CD14-positive monocyte (primary cell): ENCODE results near the gene MMP19. TPM values are rescaled to one million over a fixed set of nuclear protein-coding genes. Genes with fewer than 3 reads are reported as not detected.
A peak's percentile ranks its signal among the peaks of the same experiment; 100 is the strongest.

ENCODE experiments used
- DNase-seq, 3 donors: peaks; one replicate each; pipeline ENCODE4 v3.0.0-alpha.2; 2011 to 2022
- H2AFZ ChIP-seq: 2 replicates; pipeline ENCODE4 v1.6.0; 2012; ENCODE audit warnings: mild to moderate bottlenecking, low read depth, low read length, inconsistent platforms; ENCODE audit not compliant: insufficient read depth, poor library complexity, severe bottlenecking
- H3K27ac ChIP-seq, 2 donors: 1 replicate in 1 of 2; 2 replicates in 1 of 2; pipeline ENCODE4 v1.5.1; 2012 to 2013; ENCODE audit warnings: low read length in 2 of 2, control low read depth in 1 of 2, inconsistent platforms in 1 of 2, low read depth in 1 of 2, mild to moderate bottlenecking in 1 of 2
- H3K27me3 ChIP-seq, 2 donors: one replicate each; pipeline versions ENCODE4 v1.6.0 to v1.6.1; 2011 to 2013; ENCODE audit warnings: low read length in 2 of 2; ENCODE audit not compliant: control insufficient read depth in 2 of 2, insufficient read depth in 2 of 2
- H3K36me3 ChIP-seq, 2 donors: replicated peaks in 1 of 2; 1 replicate in 1 of 2; 2 replicates in 1 of 2; pipeline versions ENCODE4 v1.5.1 to v1.6.1; 2012 to 2013; ENCODE audit warnings: low read length in 2 of 2, control low read depth in 1 of 2, inconsistent platforms in 1 of 2, mild to moderate bottlenecking in 1 of 2; ENCODE audit not compliant: insufficient read depth in 2 of 2, control insufficient read depth in 1 of 2
- H3K4me1 ChIP-seq, 2 donors: 1 replicate in 1 of 2; 2 replicates in 1 of 2; pipeline versions ENCODE4 v1.5.1 to v1.6.1; 2012 to 2013; ENCODE audit warnings: low read length in 2 of 2, control low read depth in 1 of 2, inconsistent platforms in 1 of 2, mild to moderate bottlenecking in 1 of 2, moderate library complexity in 1 of 2; ENCODE audit not compliant: insufficient read depth in 2 of 2, control insufficient read depth in 1 of 2
- H3K4me2 ChIP-seq: replicated peaks from 2 replicates; pipeline ENCODE3; 2012; ENCODE audit warnings: low read length, moderate library complexity, mild to moderate bottlenecking; ENCODE audit not compliant: poor library complexity, severe bottlenecking; ENCODE audit errors: extremely low read depth
- H3K4me3 ChIP-seq, 3 experiments: fragments of 200-600 bp in 1 of 3; sonication (generic) in 1 of 3; replicated peaks in 1 of 3; 1 replicate in 2 of 3; 2 replicates in 1 of 3; pipeline ENCODE4 v1.5.1; 2011 to 2013; ENCODE audit warnings: low read length in 3 of 3, mild to moderate bottlenecking in 3 of 3, control low read depth in 2 of 3, low read depth in 2 of 3, inconsistent platforms in 1 of 3, moderate library complexity in 1 of 3
- H3K79me2 ChIP-seq: 2 replicates; pipeline ENCODE4 v1.6.0; 2012; ENCODE audit warnings: mild to moderate bottlenecking, control low read depth, inconsistent platforms, low read length, moderate library complexity; ENCODE audit not compliant: insufficient read depth
- H3K9ac ChIP-seq: 2 replicates; pipeline ENCODE4 v1.6.0; 2017; ENCODE audit warnings: low read length, mild to moderate bottlenecking; ENCODE audit not compliant: insufficient read depth, poor library complexity, severe bottlenecking
- H3K9me3 ChIP-seq, 2 donors: replicated peaks in 1 of 2; 1 replicate in 1 of 2; 2 replicates in 1 of 2; pipeline versions ENCODE4 v1.5.1 to v1.6.1; 2012 to 2013; ENCODE audit warnings: low read length in 2 of 2, control low read depth in 1 of 2; ENCODE audit not compliant: control insufficient read depth in 1 of 2, insufficient read depth in 1 of 2
- H4K20me1 ChIP-seq: 2 replicates; pipeline ENCODE4 v1.6.0; 2012; ENCODE audit warnings: mild to moderate bottlenecking, low read length, control low read depth, moderate library complexity; ENCODE audit not compliant: insufficient read depth
- H3K27ac Mint-ChIP-seq, 7 donors: one replicate each; pipeline ENCODE4 v1.8.0; 2020; ENCODE audit warnings: mild to moderate bottlenecking in 7 of 7, mixed read lengths in 7 of 7, moderate library complexity in 6 of 7, inconsistent platforms in 2 of 7
- H3K27me3 Mint-ChIP-seq, 3 donors: one replicate each; pipeline ENCODE4 v1.8.0; 2021 to 2022; ENCODE audit warnings: low read depth in 3 of 3, mild to moderate bottlenecking in 3 of 3, mixed read lengths in 3 of 3, moderate library complexity in 3 of 3, inconsistent platforms in 1 of 3
- H3K36me3 Mint-ChIP-seq, 2 donors: one replicate each; pipeline ENCODE4 v1.8.0; 2020; ENCODE audit warnings: mixed read lengths in 2 of 2, inconsistent platforms in 1 of 2, mild to moderate bottlenecking in 1 of 2
- H3K4me1 Mint-ChIP-seq: one replicate; pipeline ENCODE4 v1.8.0; 2020; ENCODE audit warnings: mild to moderate bottlenecking, mixed read lengths
- H3K4me3 Mint-ChIP-seq, 2 donors: one replicate each; pipeline ENCODE4 v1.8.0; 2020; ENCODE audit warnings: mild to moderate bottlenecking in 2 of 2, mixed read lengths in 2 of 2, moderate library complexity in 1 of 2
- H3K9me3 Mint-ChIP-seq, 7 donors: one replicate each; pipeline ENCODE4 v1.8.0; 2020 to 2022; ENCODE audit warnings: mixed read lengths in 7 of 7, mild to moderate bottlenecking in 6 of 7, moderate library complexity in 6 of 7, inconsistent platforms in 2 of 7
- WGBS: methylation state at CpG from one replicate; pipeline ENCODE4 v1.1.5; 2013; ENCODE audit warnings: missing lambda C conversion rate; ENCODE audit not compliant: insufficient coverage; 5-methylcytosine and 5-hydroxymethylcytosine counted together
- intact Hi-C, 2 donors: fragments of 100-400 bp; cut with micrococcal nuclease; formaldehyde crosslinking; loops; one replicate each; pipeline versions ENCODE4 v1.15.0 to v1.15.1; 2023
- polyA plus RNA-seq, 3 donors: library from polyadenylated mRNA; depleted of rRNA in 1 of 3; unstranded in 2 of 3; stranded (reverse) in 1 of 3; fragments of 300-500 nt in 2 of 3; fragments of >200 nt in 1 of 3; fragmentation: Illumina TruSeq in 2 of 3; gene quantifications; 1 replicate in 2 of 3; 2 replicates in 1 of 3; pipeline ENCODE4 v1.2.3, GENCODE V29; 2012 to 2021
- TF ChIP-seq, protein P1 (sequence below): fragments of 200-600 bp; IDR thresholded peaks from one replicate; pipeline ENCODE4 v1.8.0; 2022; ENCODE audit warnings: antibody characterized with exemption, mild to moderate bottlenecking

Gene MMP19
- polyA plus RNA-seq, 3 donors = 0.81 to 2.8 (median 1.0) TPM

DNA sequence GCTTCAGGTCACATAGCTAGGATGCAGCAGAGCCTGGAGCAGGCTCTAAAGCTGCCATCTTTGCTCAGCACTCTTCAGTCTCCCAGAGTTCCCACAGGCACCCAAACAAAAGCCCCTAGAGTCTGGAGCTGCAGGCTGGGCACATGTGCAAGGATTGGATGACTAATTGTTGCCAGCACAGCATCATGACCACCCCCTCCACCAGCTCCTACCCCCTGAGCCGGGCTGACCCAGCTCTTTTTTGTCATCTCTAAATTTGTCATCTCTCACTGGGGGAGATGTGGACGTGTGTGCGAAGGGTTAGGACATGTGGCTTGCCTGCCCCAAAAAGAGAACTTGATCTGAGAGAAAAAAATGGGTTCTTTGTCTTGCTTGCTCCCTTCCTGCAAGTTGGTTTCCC, 4.3 kb upstream of the MMP19 start:
- Histone ChIP-seq H3K36me3 (no peaks in the 10 kb centered on the region), H3K79me2 (no peaks in the 10 kb centered on the region), H4K20me1 (no peaks in the 10 kb centered on the region), H3K9ac (peak overlapping the region; percentile 66), H3K4me1 (peaks cover 29 to 33% of the 10 kb centered on the region in 2 donors), H3K4me2 (no peak overlapping the region), H2AFZ (no peak overlapping the region), H3K4me3 (no peak overlapping the region), H3K27ac (peak overlapping the region; percentile 73 to 92), H3K9me3 (no peaks in the 10 kb centered on the region), H3K27me3 (no peaks in the 10 kb centered on the region)
- H3K36me3 Mint-ChIP-seq = no peaks in the 10 kb centered on the region
- peak overlapping the region; percentile 90 to 97 (median 97) for H3K27ac Mint-ChIP-seq
- H3K27me3 Mint-ChIP-seq = peaks cover 1 to 5% (median 2%) of the 10 kb centered on the region in 3 donors
- no CpG with 5 or more reads among the region's 3 CpGs for WGBS
- peak; percentile 60 to 94 (median 73) for DNase-seq
- no peak overlapping the region for H3K4me3 Mint-ChIP-seq
- H3K9me3 Mint-ChIP-seq = peaks cover 0 to 2% (median 0%) of the 10 kb centered on the region in 7 donors
- intact Hi-C loops = loop anchor here in 1 of 2 donors (1.0 kb wide), 1 partner anchor 17 kb away; no protein-coding TSS in a partner anchor
- TF ChIP-seq, protein P1, sequence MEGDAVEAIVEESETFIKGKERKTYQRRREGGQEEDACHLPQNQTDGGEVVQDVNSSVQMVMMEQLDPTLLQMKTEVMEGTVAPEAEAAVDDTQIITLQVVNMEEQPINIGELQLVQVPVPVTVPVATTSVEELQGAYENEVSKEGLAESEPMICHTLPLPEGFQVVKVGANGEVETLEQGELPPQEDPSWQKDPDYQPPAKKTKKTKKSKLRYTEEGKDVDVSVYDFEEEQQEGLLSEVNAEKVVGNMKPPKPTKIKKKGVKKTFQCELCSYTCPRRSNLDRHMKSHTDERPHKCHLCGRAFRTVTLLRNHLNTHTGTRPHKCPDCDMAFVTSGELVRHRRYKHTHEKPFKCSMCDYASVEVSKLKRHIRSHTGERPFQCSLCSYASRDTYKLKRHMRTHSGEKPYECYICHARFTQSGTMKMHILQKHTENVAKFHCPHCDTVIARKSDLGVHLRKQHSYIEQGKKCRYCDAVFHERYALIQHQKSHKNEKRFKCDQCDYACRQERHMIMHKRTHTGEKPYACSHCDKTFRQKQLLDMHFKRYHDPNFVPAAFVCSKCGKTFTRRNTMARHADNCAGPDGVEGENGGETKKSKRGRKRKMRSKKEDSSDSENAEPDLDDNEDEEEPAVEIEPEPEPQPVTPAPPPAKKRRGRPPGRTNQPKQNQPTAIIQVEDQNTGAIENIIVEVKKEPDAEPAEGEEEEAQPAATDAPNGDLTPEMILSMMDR = no peak
- H3K4me1 Mint-ChIP-seq = peaks cover 47% of the 10 kb centered on the region

DNA sequence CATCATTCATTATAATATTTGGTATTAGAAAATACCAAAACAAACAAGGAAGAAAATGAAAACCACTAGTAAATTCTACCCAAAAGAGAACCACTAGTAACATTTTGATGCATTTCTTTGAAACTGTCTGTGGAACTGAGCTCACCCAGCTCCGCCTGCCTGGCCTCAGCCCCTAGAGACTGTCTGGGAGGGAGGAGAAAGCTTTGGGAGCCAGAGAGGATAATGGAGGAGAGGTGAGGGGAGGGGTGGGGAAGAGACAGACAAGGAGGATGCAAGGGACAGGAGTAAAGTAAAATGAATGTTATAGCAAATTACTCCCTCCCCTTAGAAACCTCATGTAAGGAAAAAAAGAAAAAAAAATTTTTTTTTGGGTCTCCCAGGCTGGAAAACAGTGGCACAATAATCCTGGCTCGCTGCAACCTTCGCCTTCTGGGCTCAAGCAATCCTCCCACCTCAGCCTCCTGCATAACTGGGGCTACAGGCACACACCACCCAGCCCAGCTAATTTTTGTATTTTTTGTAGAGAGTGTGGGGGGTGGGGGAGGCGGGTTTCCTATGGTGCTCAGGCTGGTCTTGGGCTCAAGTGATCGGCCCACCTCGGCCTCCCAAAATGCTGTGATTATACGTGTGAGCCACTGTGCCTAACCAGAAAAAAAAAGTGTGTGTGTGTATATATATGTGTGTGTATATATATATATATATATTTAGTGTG, 3.2 kb upstream of the MMP19 start:
- Mint-ChIP-seq H3K36me3 (no peaks in the 10 kb centered on the region), H3K4me3 (no peak overlapping the region), H3K9me3 (peaks cover 0 to 2% (median 0%) of the 10 kb centered on the region in 7 donors), H3K27me3 (peaks cover 0 to 5% (median 2%) of the 10 kb centered on the region in 3 donors), H3K4me1 (peaks cover 53% of the 10 kb centered on the region), H3K27ac (peak overlapping the region in 5 of 7 donors; percentile 42 to 90 (median 79))
- Histone ChIP-seq H4K20me1 (no peaks in the 10 kb centered on the region), H2AFZ (no peak overlapping the region), H3K9ac (no peak overlapping the region), H3K4me1 (peaks cover 30 to 33% of the 10 kb centered on the region in 2 donors), H3K36me3 (no peaks in the 10 kb centered on the region), H3K27me3 (no peaks in the 10 kb centered on the region), H3K79me2 (no peaks in the 10 kb centered on the region), H3K9me3 (no peaks in the 10 kb centered on the region), H3K4me2 (no peak overlapping the region), H3K27ac (no peak overlapping the region), H3K4me3 (no peak overlapping the region)
- intact Hi-C loops = no loop called here
- TF ChIP-seq, protein P1 = no peak
- DNase-seq = no peak
- whole genome bisulfite sequencing = 95% methylated on average over 4 of the region's 7 CpGs
